ENCODE data around the gene SERGEF.

DNA sequence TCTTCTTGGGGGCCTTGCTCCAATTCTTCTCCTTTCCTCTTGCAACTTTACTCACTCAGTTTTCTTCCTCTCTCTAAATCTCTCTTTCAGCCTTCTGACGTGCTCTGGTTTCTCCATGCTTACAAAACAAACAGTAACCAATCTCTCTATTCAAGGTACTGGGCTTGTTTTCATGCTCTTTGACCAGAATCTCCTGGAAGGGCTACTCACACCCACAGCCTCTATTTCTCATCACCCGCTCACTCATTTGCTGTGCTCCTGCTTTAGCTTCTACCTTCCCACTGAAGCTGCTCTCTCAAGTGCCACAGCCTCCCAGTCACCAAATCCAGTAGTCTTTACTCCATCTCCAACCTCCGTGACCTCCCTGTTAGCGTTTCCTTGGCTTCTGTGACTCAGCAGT, 60.4 kb downstream of the SERGEF start:
- TF ChIP-seq, protein P1, sequence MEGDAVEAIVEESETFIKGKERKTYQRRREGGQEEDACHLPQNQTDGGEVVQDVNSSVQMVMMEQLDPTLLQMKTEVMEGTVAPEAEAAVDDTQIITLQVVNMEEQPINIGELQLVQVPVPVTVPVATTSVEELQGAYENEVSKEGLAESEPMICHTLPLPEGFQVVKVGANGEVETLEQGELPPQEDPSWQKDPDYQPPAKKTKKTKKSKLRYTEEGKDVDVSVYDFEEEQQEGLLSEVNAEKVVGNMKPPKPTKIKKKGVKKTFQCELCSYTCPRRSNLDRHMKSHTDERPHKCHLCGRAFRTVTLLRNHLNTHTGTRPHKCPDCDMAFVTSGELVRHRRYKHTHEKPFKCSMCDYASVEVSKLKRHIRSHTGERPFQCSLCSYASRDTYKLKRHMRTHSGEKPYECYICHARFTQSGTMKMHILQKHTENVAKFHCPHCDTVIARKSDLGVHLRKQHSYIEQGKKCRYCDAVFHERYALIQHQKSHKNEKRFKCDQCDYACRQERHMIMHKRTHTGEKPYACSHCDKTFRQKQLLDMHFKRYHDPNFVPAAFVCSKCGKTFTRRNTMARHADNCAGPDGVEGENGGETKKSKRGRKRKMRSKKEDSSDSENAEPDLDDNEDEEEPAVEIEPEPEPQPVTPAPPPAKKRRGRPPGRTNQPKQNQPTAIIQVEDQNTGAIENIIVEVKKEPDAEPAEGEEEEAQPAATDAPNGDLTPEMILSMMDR (conservative IDR thresholded peaks at IDR 0.05) = no peak
- no peak for TF ChIP-seq EZH2 (IDR thresholded peaks at IDR 0.05; ENCODE audit: low read depth)

All from PC-9 (cell line).